SH-SY5Y (cell line): Measurements from ENCODE around the gene EGFLAM.

Experiments
- GATA2 ChIP-seq: IDR thresholded peaks from 2 replicates; pipeline ENCODE4 v1.6.1; 2011; ENCODE audit warnings: mild to moderate bottlenecking, low read depth, low read length
- GATA3 ChIP-seq: IDR thresholded peaks from 2 replicates; pipeline ENCODE4 v1.6.1; 2011; ENCODE audit warnings: low read depth, mild to moderate bottlenecking, low read length, moderate library complexity

GRCh38 chr5:38338455-38338854 is 80.1 kb downstream of the EGFLAM start:
- no peak for TF ChIP-seq GATA2
- TF ChIP-seq GATA3, result no peak
